ENCODE data around the gene SYCP2L.

DNA sequence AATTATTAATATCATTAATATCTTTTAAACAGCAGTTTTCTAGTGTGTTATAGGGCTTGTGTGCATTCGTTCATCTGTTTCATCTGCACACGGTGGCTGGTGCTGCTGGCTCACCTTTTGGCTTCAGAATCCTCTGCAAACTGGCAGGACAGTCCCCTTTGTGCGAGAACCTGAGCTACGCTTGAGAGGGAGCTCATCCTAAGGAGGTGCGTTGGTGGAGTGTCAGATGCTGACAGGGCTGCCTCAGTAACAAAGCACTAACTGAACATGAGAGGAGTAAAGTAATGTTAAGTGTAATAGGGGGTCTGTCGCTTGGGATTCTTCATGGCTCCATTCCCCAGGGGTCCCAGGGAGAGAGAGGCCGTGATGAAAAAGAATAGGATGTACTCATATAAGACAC lies 134.9 kb downstream of the SYCP2L start:
- TF ChIP-seq POLR2AphosphoS5 (IDR thresholded peaks at IDR 0.05) (no peak), POLR2A (IDR thresholded peaks at IDR 0.05; ENCODE audit: low read depth) (no peak)
- TF ChIP-seq, protein P1, sequence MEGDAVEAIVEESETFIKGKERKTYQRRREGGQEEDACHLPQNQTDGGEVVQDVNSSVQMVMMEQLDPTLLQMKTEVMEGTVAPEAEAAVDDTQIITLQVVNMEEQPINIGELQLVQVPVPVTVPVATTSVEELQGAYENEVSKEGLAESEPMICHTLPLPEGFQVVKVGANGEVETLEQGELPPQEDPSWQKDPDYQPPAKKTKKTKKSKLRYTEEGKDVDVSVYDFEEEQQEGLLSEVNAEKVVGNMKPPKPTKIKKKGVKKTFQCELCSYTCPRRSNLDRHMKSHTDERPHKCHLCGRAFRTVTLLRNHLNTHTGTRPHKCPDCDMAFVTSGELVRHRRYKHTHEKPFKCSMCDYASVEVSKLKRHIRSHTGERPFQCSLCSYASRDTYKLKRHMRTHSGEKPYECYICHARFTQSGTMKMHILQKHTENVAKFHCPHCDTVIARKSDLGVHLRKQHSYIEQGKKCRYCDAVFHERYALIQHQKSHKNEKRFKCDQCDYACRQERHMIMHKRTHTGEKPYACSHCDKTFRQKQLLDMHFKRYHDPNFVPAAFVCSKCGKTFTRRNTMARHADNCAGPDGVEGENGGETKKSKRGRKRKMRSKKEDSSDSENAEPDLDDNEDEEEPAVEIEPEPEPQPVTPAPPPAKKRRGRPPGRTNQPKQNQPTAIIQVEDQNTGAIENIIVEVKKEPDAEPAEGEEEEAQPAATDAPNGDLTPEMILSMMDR (IDR thresholded peaks at IDR 0.05) = no peak
